Measurements from ENCODE around the gene RNF166. TPM values are rescaled to one million over a fixed set of nuclear protein-coding genes. Genes with fewer than 3 reads are reported as not detected.

Gene RNF166
- total and polyA plus RNA-seq, 2 of the 13 experiments (the other 11 are each of a cell fraction or from before 2014, with no cell fraction given) = 21.4 to 23.0 TPM

- 0 out of 2 replicates have a peak, but pooled peaks have one; percentile 45 for TF ChIP-seq ZNF121 (CRISPR knock-in tag; IDR thresholded peaks at IDR 0.05)
These were observed 25.6 kb downstream of the RNF166 start (continued) for GRCh38 chr16:88680554-88681083.

- Histone ChIP-seq H3K9ac (ENCODE audit: insufficient read depth, low read depth, low read length) (no peak overlapping the region), H4K20me1 (ENCODE audit: insufficient read depth, low read length) (peaks cover 5% of the 10 kb centered on the region; the same call in 1 of the 2 replicates), H3K4me3 (replicated peaks in 1 of 3; ENCODE audit: insufficient read depth in 1 of 3, low read depth in 2 of 3, low read length in 3 of 3) (no peak overlapping the region), H3K27ac (ENCODE audit: extremely low read length, insufficient read depth, low read length) (no peak overlapping the region), H3K9me3 (ENCODE audit: low read length) (no peaks in the 10 kb centered on the region), H3K27me3 (ENCODE audit: control insufficient read depth in 1 of 2, insufficient read depth in 2 of 2, low read length in 2 of 2) (peaks cover 7 to 23% of the 10 kb centered on the region in 2 experiments; a peak in 4 of 5 replicates), H3K4me1 (ENCODE audit: insufficient read depth, low read length) (peaks cover 36% of the 10 kb centered on the region), H3K36me3 (replicated peaks in 1 of 2; ENCODE audit: control insufficient read depth in 1 of 2, insufficient read depth in 2 of 2, low read length in 2 of 2) (no peaks in the 10 kb centered on the region; a peak in 1 of 5 replicates), H2AFZ (ENCODE audit: low read length) (no peak overlapping the region), H3K4me2 (ENCODE audit: low read depth, low read length) (no peak overlapping the region), H3K79me2 (ENCODE audit: insufficient read depth, low read length) (no peaks in the 10 kb centered on the region)
- BruUV-seq (replicated peaks) = no TSS peak
- ATAC-seq = no peak
- intact Hi-C loops (cut with micrococcal nuclease; ENCODE audit: unreplicated experiment) = no loop called here
- in situ Hi-C loops (cut with HindIII; ENCODE audit: extremely low pct_ligation_motif_present, low pct_unique_long_range_greater_than_20kb) = no loop called here
- DNase-seq (ENCODE audit: low spot score) = no peak
- ChIA-PET POLR2A (no interaction called here), CTCF (ENCODE audit: low intra/inter-chr PET ratio, low total read pairs) (no interaction called here)
- 63% methylated on average over 15 of the region's 32 CpGs for WGBS (ENCODE audit: low lambda C conversion rate)
- no peak for FAIRE-seq
- TF ChIP-seq HNRNPLL (IDR thresholded peaks at IDR 0.05; ENCODE audit: low read depth, low read length, poor library complexity, severe bottlenecking) = peak; percentile 18
- 0 out of 2 replicates have a peak, but pooled peaks have one; percentile 39 for TF ChIP-seq ZNF234 (CRISPR knock-in tag; conservative IDR thresholded peaks at IDR 0.05)
- no peak for TF ChIP-seq ZBTB42 (CRISPR knock-in tag; IDR thresholded peaks at IDR 0.05)
- 0 out of 2 replicates have a peak, but pooled peaks have one; percentile 42 for TF ChIP-seq WIZ (CRISPR knock-in tag; IDR thresholded peaks at IDR 0.05)
- no peak for TF ChIP-seq SYNCRIP (IDR thresholded peaks at IDR 0.05; ENCODE audit: insufficient read depth, low read depth, low read length)
- peak; percentile 87; the same call in 1 of the 2 replicates for TF ChIP-seq AKAP8 (CRISPR knock-in tag; IDR thresholded peaks at IDR 0.05)
- 0 out of 2 replicates have a peak, but pooled peaks have one; percentile 36 for TF ChIP-seq ZNF451 (CRISPR knock-in tag; IDR thresholded peaks at IDR 0.05)
- peak; percentile 29 for TF ChIP-seq ZNF687 (CRISPR knock-in tag; IDR thresholded peaks at IDR 0.05)
- no peak for TF ChIP-seq HNF1A (IDR thresholded peaks at IDR 0.05; ENCODE audit: low read depth)
- no peak for TF ChIP-seq HNF1A (CRISPR knock-in tag; IDR thresholded peaks at IDR 0.05; ENCODE audit: borderline replicate concordance)
- TF ChIP-seq ZSCAN21 (CRISPR knock-in tag; IDR thresholded peaks at IDR 0.05; ENCODE audit: borderline replicate concordance) = peak; percentile 17; the same call in 1 of the 2 replicates
- TF ChIP-seq SAFB2 (CRISPR knock-in tag; IDR thresholded peaks at IDR 0.05; ENCODE audit: borderline replicate concordance, low read depth) = 0 out of 2 replicates have a peak, but pooled peaks have one; percentile 11
These were observed 27.8 kb downstream of the RNF166 start for GRCh38 chr16:88678224-88678979.
